HCT116 (cell line): ENCODE data around the gene CDK19. TPM values are rescaled to one million over a fixed set of nuclear protein-coding genes. Genes with fewer than 3 reads are reported as not detected.

ENCODE experiments used
- ATAC-seq: fragments of 200-7000 bp; cut with Tn5 transposase; 2 replicates; pipeline ENCODE4 v1.9.1; 2020; ENCODE audit warnings: mild to moderate bottlenecking, moderate library complexity
- BruUV-seq: library from RNA; stranded (reverse); fragments of 400-500 nt; replicated peaks from 2 replicates; lab custom pipeline; 2021; lab: Mats Ljungman, UMichigan
- CTCF ChIA-PET: fragments of 300-600 bp; sonication (Branson Sonifier 250); formaldehyde crosslinking; loops from one replicate; lab custom pipeline; 2021; ENCODE audit warnings: antibody characterized with exemption; lab: Charles Lee
- POLR2A ChIA-PET: fragments of 300-600, 350-600 bp; sonication (Branson Sonifier 250); formaldehyde crosslinking; loops from one replicate; lab custom pipeline; 2021; ENCODE audit warnings: antibody characterized with exemption; lab: Charles Lee
- RAD21 ChIA-PET, 2 experiments: fragments of 300-600 bp; sonication (Branson Sonifier 250); formaldehyde crosslinking; loops; one replicate each; lab custom pipeline; 2023; ENCODE audit warnings: low total read pairs in 2 of 2; ENCODE audit not compliant: uncharacterized antibody in 2 of 2, unreplicated experiment in 2 of 2, low non-redundant PET in 1 of 2; lab: Charles Lee
- DNase-seq: peaks from one replicate; pipeline ENCODE4 v3.0.0-alpha.2; 2010; ENCODE audit warnings: low read depth, low spot score
- H2AFZ ChIP-seq: fragments of 200-600 bp; shearing (Covaris generic), sonication (generic); 2 replicates; pipeline ENCODE4 v1.6.1; 2017; ENCODE audit warnings: low read depth, mixed run types, mixed read lengths, antibody characterized with exemption, low read length; ENCODE audit not compliant: poor library complexity, severe bottlenecking
- H3K27ac ChIP-seq: 2 replicates; pipeline ENCODE4 v1.5.1; 2012; ENCODE audit warnings: low read depth, low read length
- H3K27me3 ChIP-seq: fragments of 200-600 bp; sonication (generic); 2 replicates; pipeline ENCODE4 v1.6.1; 2016; ENCODE audit warnings: mixed run types, low read length, mixed read lengths; ENCODE audit not compliant: insufficient read depth
- H3K36me3 ChIP-seq, 2 experiments: fragments of 200-500 bp in 1 of 2; fragments of 200-600 bp in 1 of 2; sonication (Bioruptor generic) in 1 of 2; sonication (generic) in 1 of 2; 2 replicates each; pipeline versions ENCODE4 v1.5.1 to v1.6.1; 2014 to 2016; ENCODE audit warnings: low read length in 2 of 2, inconsistent platforms in 1 of 2, mixed read lengths in 1 of 2, mixed run types in 1 of 2; ENCODE audit not compliant: insufficient read depth in 2 of 2, control insufficient read depth in 1 of 2
- H3K4me1 ChIP-seq, 2 experiments: fragments of 200-600 bp in 1 of 2; sonication (generic) in 1 of 2; 2 replicates each; pipeline versions ENCODE4 v1.5.1 to v1.6.1; 2012 to 2017; ENCODE audit warnings: low read length in 2 of 2, inconsistent platforms in 1 of 2, mild to moderate bottlenecking in 1 of 2, mixed read lengths in 1 of 2, mixed run types in 1 of 2, moderate library complexity in 1 of 2; ENCODE audit not compliant: insufficient read depth in 2 of 2, control insufficient read depth in 1 of 2
- H3K4me2 ChIP-seq: fragments of 200-600 bp; sonication (generic); 2 replicates; pipeline ENCODE4 v1.6.1; 2017; ENCODE audit warnings: mixed run types, low read length, mixed read lengths
- H3K4me3 ChIP-seq, 2 experiments: fragments of 200-600 bp in 1 of 2; sonication (generic) in 1 of 2; replicated peaks in 1 of 2; 2 replicates each; pipeline ENCODE4 v1.5.1; 2011 to 2016; ENCODE audit warnings: low read length in 2 of 2, control low read depth in 1 of 2, low read depth in 1 of 2, mild to moderate bottlenecking in 1 of 2, mixed read lengths in 1 of 2, mixed run types in 1 of 2
- H3K79me2 ChIP-seq: fragments of 200-600 bp; sonication (generic); 2 replicates; pipeline ENCODE4 v1.6.1; 2017; ENCODE audit warnings: mild to moderate bottlenecking, mixed run types, low read length, moderate library complexity, mixed read lengths; ENCODE audit not compliant: insufficient read depth
- H3K9ac ChIP-seq: fragments of 200-600 bp; sonication (generic); 2 replicates; pipeline ENCODE4 v1.6.1; 2016; ENCODE audit warnings: low read length, mixed read lengths
- H3K9me2 ChIP-seq: fragments of 200-600 bp; sonication (generic), shearing (Covaris generic); 2 replicates; pipeline ENCODE4 v1.6.1; 2017; ENCODE audit warnings: mixed run types, mild to moderate bottlenecking, moderate library complexity; ENCODE audit not compliant: insufficient read depth
- H3K9me3 ChIP-seq, 2 experiments: fragments of 200-500 bp in 1 of 2; fragments of 200-600 bp in 1 of 2; sonication (Bioruptor generic) in 1 of 2; sonication (generic) in 1 of 2; 2 replicates each; pipeline ENCODE4 v1.6.1; 2014 to 2017; ENCODE audit warnings: low read length in 2 of 2, mixed read lengths in 2 of 2, inconsistent platforms in 1 of 2, low read depth in 1 of 2, mild to moderate bottlenecking in 1 of 2, mixed run types in 1 of 2, moderate library complexity in 1 of 2; ENCODE audit not compliant: control insufficient read depth in 1 of 2, insufficient read depth in 1 of 2
- H4K20me1 ChIP-seq: fragments of 200-600 bp; sonication (generic), shearing (Covaris generic); 2 replicates; pipeline ENCODE4 v1.6.1; 2017; ENCODE audit warnings: mixed run types, mild to moderate bottlenecking, moderate library complexity; ENCODE audit not compliant: insufficient read depth
- CTCF ChIP-seq, 3 experiments: fragments of 200-600 bp in 1 of 3; sonication (generic) in 1 of 3; IDR thresholded peaks in 2 of 3; conservative IDR thresholded peaks in 1 of 3; 2 replicates each; pipeline ENCODE4 v1.5.1; 2012 to 2017; ENCODE audit warnings: low read depth in 2 of 3, low read length in 2 of 3, antibody characterized with exemption in 1 of 3, borderline replicate concordance in 1 of 3, control low read depth in 1 of 3, mild to moderate bottlenecking in 1 of 3, mixed read lengths in 1 of 3, mixed run types in 1 of 3, moderate library complexity in 1 of 3; ENCODE audit not compliant: insufficient read depth in 1 of 3
- ELF1 ChIP-seq: IDR thresholded peaks from 2 replicates; pipeline ENCODE4 v1.6.1; 2012; ENCODE audit warnings: low read depth, borderline replicate concordance
- FOSL1 ChIP-seq: IDR thresholded peaks from 2 replicates; pipeline ENCODE4 v1.6.1; 2012; ENCODE audit warnings: low read depth
- POLR2AphosphoS5 ChIP-seq: IDR thresholded peaks from 2 replicates; pipeline ENCODE4 v1.6.1; 2011; ENCODE audit warnings: mild to moderate bottlenecking, low read depth, low read length, moderate library complexity
- YY1 ChIP-seq: IDR thresholded peaks from 2 replicates; pipeline ENCODE4 v1.6.1; 2011; ENCODE audit warnings: low read length, low read depth, moderate library complexity, mild to moderate bottlenecking; ENCODE audit not compliant: insufficient replicate concordance; ENCODE audit errors: extremely low read depth
- ZFX ChIP-seq: fragments of 450-650 bp; IDR thresholded peaks from 2 replicates; pipeline ENCODE4 v1.6.1; 2017
- intact Hi-C: fragments of 100-400 bp; cut with micrococcal nuclease; formaldehyde crosslinking; loops from 2 replicates; pipeline ENCODE4 v1.10.0; 2022
- total RNA-seq: library from RNA; stranded (reverse); gene quantifications from one replicate; pipeline ENCODE4 v1.2.1, GENCODE V29; 2021; ENCODE audit not compliant: unreplicated experiment

The CDK19 gene
- total RNA-seq, 1 experiment from 2014 or later: 20.0 TPM

- Histone ChIP-seq H4K20me1 (no peaks in the 10 kb centered on the region), H3K79me2 (no peaks in the 10 kb centered on the region), H2AFZ (no peak overlapping the region), H3K4me3 (no peak overlapping the region), H3K27me3 (no peaks in the 10 kb centered on the region), H3K9ac (no peak overlapping the region), H3K36me3 (no peaks in the 10 kb centered on the region), H3K27ac (no peak overlapping the region), H3K9me2 (no peaks in the 10 kb centered on the region), H3K9me3 (no peaks in the 10 kb centered on the region), H3K4me2 (no peak overlapping the region), H3K4me1 (no peaks in the 10 kb centered on the region)
- ATAC-seq: no peak
- DNase-seq: no peak
- TF ChIP-seq POLR2AphosphoS5 (no peak), YY1 (no peak), CTCF (IDR thresholded peaks at IDR 0.05 in 2 of 3, conservative IDR thresholded peaks at IDR 0.05 in 1 of 3; ENCODE audit: borderline replicate concordance in 1 of 3, insufficient read depth in 1 of 3, low read depth in 2 of 3, low read length in 2 of 3) (peak in 2 of 3 experiments; percentile 64 to 66; a peak in 4 of 6 replicates)
- POLR2A ChIA-PET: no interaction called here
- no TSS peak for BruUV-seq
- CTCF ChIA-PET: no interaction called here
- intact Hi-C loops: no loop called here
- RAD21 ChIA-PET: no interaction called here
Measured at GRCh38 chr6:110646951-110647910, 168.0 kb downstream of the CDK19 start.

- H3K9me2 ChIP-seq: no peaks in the 10 kb centered on the region
- H3K79me2 ChIP-seq: no peaks in the 10 kb centered on the region
- no peak overlapping the region for H3K9ac ChIP-seq
- CTCF ChIA-PET: no interaction called here
- no peaks in the 10 kb centered on the region for H3K9me3 ChIP-seq
- no peak for ATAC-seq
- no peak overlapping the region for H3K4me2 ChIP-seq
- H4K20me1 ChIP-seq: no peaks in the 10 kb centered on the region
- intact Hi-C loops: no loop called here
- H2AFZ ChIP-seq: no peak overlapping the region
- H3K4me1 ChIP-seq: no peaks in the 10 kb centered on the region
- no peak for TF ChIP-seq POLR2AphosphoS5
- no peak for TF ChIP-seq ZFX
- TF ChIP-seq ELF1: no peak
- TF ChIP-seq FOSL1: no peak
- BruUV-seq: no TSS peak
- no peaks in the 10 kb centered on the region for H3K27me3 ChIP-seq
- no peak overlapping the region for H3K4me3 ChIP-seq
- RAD21 ChIA-PET: no interaction called here
- DNase-seq: no peak
- H3K36me3 ChIP-seq: no peaks in the 10 kb centered on the region
- no peak overlapping the region for H3K27ac ChIP-seq
- POLR2A ChIA-PET: no interaction called here
Measured at GRCh38 chr6:110646419-110646698, 168.9 kb downstream of the CDK19 start.
